Progenitor cell of endocrine pancreas (in vitro differentiated cells): ENCODE measurements around the gene TOR3A. TPM values are rescaled to one million over a fixed set of nuclear protein-coding genes. Genes with fewer than 3 reads are reported as not detected.

Experiments used
- DNase-seq: peaks from one replicate; pipeline ENCODE4 v3.0.0; 2021; ENCODE audit warnings: low spot score; ENCODE audit not compliant: unreplicated experiment
- H3K27ac Mint-ChIP-seq: 2 replicates; pipeline ENCODE4 v1.8.0; 2021; ENCODE audit warnings: mild to moderate bottlenecking, moderate library complexity, mixed read lengths
- H3K27me3 Mint-ChIP-seq: 2 replicates; pipeline ENCODE4 v1.8.0; 2021; ENCODE audit warnings: mixed read lengths
- H3K36me3 Mint-ChIP-seq: 2 replicates; pipeline ENCODE4 v1.8.0; 2022; ENCODE audit warnings: mixed read lengths; ENCODE audit not compliant: insufficient read depth
- H3K4me1 Mint-ChIP-seq: 2 replicates; pipeline ENCODE4 v1.8.0; 2021; ENCODE audit warnings: low read depth, mixed read lengths
- H3K4me3 Mint-ChIP-seq: 2 replicates; pipeline ENCODE4 v1.8.0; 2021; ENCODE audit warnings: low read depth, mild to moderate bottlenecking, moderate library complexity, mixed read lengths
- H3K9me3 Mint-ChIP-seq: 2 replicates; pipeline ENCODE4 v1.8.0; 2021; ENCODE audit warnings: low read depth, mixed read lengths
- total RNA-seq: library from RNA; stranded (reverse); gene quantifications from 2 replicates; pipeline ENCODE4 v1.2.1, GENCODE V29; 2021
- TF ChIP-seq, protein P1 (sequence below): fragments of 200-600 bp; sonication (generic); IDR thresholded peaks from one replicate; pipeline ENCODE4 v1.5.0; 2021; ENCODE audit warnings: antibody characterized with exemption, mild to moderate bottlenecking; ENCODE audit not compliant: unreplicated experiment

Gene TOR3A
- total RNA-seq, 1 donor from 2014 or later: 27.4 TPM

DNA sequence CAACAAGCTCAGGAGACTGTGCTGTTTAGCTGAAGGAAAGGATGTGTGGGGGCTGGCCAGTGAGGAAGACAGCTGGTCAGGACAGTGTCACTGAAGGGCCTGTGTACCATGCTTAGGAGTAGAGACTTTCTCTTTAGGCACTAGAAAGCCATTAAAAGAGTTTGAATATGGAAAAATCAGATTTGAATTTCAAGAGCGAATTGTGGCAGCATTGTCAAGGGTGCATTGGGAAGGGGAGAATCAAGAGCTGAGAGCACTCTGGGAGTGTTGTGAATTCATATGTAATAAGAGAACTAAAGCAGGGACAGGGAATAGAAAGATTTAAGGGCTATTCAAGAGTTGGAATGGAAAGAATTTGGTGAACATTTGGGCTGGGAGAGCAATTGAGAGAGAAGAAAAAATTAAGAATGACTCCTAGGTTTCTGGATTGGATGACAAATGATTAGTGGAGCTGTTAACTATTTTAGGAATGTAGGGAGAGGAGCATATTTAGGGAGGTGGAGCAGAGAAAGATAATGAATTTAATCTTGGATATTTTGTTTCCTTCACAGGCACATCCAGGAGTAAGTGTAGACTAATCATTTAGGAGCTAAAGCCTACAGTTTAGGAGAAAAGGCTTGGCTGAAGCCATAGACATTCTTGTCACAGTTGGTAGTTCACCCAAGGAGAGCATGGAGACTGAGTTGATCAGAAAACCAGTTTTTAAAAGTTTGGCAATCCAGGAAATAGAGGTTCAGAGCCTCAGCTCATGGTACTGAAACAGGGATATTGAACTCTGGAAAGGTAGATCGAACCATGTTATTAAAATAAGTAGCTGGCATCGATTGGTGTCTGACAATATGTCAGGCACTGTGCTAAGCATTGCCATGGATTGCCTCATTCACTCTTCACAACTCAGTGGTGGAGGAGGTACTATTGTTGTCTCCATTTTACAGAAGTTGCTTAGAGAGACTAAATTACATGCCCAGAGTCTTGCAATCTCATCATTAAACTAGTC is 23.1 kb upstream of the TOR3A start:
- peaks cover 3% of the 10 kb centered on the region for H3K4me1 Mint-ChIP-seq
- H3K36me3 Mint-ChIP-seq: peaks cover 40% of the 10 kb centered on the region
- DNase-seq: no peak
- H3K4me3 Mint-ChIP-seq: no peak overlapping the region
- no peaks in the 10 kb centered on the region for H3K27me3 Mint-ChIP-seq
- TF ChIP-seq, protein P1, sequence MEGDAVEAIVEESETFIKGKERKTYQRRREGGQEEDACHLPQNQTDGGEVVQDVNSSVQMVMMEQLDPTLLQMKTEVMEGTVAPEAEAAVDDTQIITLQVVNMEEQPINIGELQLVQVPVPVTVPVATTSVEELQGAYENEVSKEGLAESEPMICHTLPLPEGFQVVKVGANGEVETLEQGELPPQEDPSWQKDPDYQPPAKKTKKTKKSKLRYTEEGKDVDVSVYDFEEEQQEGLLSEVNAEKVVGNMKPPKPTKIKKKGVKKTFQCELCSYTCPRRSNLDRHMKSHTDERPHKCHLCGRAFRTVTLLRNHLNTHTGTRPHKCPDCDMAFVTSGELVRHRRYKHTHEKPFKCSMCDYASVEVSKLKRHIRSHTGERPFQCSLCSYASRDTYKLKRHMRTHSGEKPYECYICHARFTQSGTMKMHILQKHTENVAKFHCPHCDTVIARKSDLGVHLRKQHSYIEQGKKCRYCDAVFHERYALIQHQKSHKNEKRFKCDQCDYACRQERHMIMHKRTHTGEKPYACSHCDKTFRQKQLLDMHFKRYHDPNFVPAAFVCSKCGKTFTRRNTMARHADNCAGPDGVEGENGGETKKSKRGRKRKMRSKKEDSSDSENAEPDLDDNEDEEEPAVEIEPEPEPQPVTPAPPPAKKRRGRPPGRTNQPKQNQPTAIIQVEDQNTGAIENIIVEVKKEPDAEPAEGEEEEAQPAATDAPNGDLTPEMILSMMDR: no peak
- H3K9me3 Mint-ChIP-seq: peaks cover 16% of the 10 kb centered on the region
- no peak overlapping the region for H3K27ac Mint-ChIP-seq

- DNase-seq: no peak
- H3K27me3 Mint-ChIP-seq: no peaks in the 10 kb centered on the region
- peaks cover 3% of the 10 kb centered on the region for H3K4me1 Mint-ChIP-seq
- H3K4me3 Mint-ChIP-seq: no peak overlapping the region
- H3K27ac Mint-ChIP-seq: no peak overlapping the region
- TF ChIP-seq, protein P1: no peak
- H3K36me3 Mint-ChIP-seq: peaks cover 25% of the 10 kb centered on the region
- peaks cover 3% of the 10 kb centered on the region for H3K9me3 Mint-ChIP-seq
Observed at GRCh38 chr1:179061360-179062282, 20.2 kb upstream of the TOR3A start.

DNA sequence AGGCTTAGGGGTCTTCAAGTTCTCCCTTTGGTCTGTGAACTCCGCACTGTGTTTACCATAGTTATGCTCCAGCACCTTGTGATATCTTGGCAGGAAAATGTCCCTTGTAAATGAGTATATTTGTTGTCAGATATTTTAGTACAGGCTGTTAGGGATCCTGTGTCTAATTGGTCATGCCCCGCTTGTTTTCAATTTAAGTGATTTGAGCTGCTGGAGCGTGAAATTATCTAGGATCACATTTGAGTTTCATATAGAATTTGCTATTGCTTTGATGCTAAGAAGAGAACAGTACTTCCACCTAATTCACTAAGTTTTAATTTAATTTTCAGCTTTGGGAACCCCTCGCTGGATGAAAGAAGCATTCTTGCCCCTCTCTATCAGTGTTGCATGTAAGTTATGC is 15.4 kb upstream of the TOR3A start:
- Mint-ChIP-seq H3K27ac (no peak overlapping the region), H3K4me3 (no peak overlapping the region), H3K36me3 (peaks cover 14% of the 10 kb centered on the region), H3K27me3 (no peaks in the 10 kb centered on the region), H3K4me1 (no peaks in the 10 kb centered on the region), H3K9me3 (no peaks in the 10 kb centered on the region)
- DNase-seq: no peak
- TF ChIP-seq, protein P1: no peak

- Mint-ChIP-seq H3K27me3 (no peaks in the 10 kb centered on the region), H3K4me1 (peaks cover 7% of the 10 kb centered on the region), H3K4me3 (no peak overlapping the region), H3K36me3 (peaks cover 5% of the 10 kb centered on the region), H3K27ac (no peak overlapping the region), H3K9me3 (no peaks in the 10 kb centered on the region)
- DNase-seq: no peak
- TF ChIP-seq, protein P1: no peak
Observed at GRCh38 chr1:179077396-179077795, 4.5 kb upstream of the TOR3A start.
